HEK293T (cell line): Measurements from ENCODE around the gene ITPKC.

Source experiments
- CTCF ChIA-PET: fragments of 350-600 bp; formaldehyde crosslinking; extraction: SDS; loops from one replicate; lab custom pipeline; 2021; ENCODE audit warnings: antibody characterized with exemption, inconsistent platforms; lab: Yijun Ruan, JAX
- POLR2A ChIA-PET: fragments of 350-600 bp; formaldehyde crosslinking; extraction: SDS; loops from one replicate; lab custom pipeline; 2020; ENCODE audit warnings: antibody characterized with exemption, inconsistent platforms; lab: Yijun Ruan, JAX
- DNase-seq: peaks from one replicate; pipeline ENCODE4 v3.0.0; 2012; ENCODE audit warnings: mixed read lengths; ENCODE audit errors: extremely low spot score
- ARNT ChIP-seq: fragments of 450-650 bp; IDR thresholded peaks from 2 replicates; pipeline ENCODE4 v1.6.1; 2017; ENCODE audit warnings: mild to moderate bottlenecking
- BHLHE40 ChIP-seq: fragments of 450-650 bp; IDR thresholded peaks from 2 replicates; pipeline ENCODE4 v1.6.1; 2016; ENCODE audit warnings: mild to moderate bottlenecking, moderate library complexity, borderline replicate concordance
- CTBP1 ChIP-seq: fragments of 450-650 bp; IDR thresholded peaks from 2 replicates; pipeline ENCODE4 v1.6.1; 2016; ENCODE audit warnings: borderline replicate concordance
- ELF4 ChIP-seq: fragments of 450-650 bp; IDR thresholded peaks from 2 replicates; pipeline ENCODE4 v1.6.1; 2017; ENCODE audit warnings: antibody characterized with exemption
- FOXA1 ChIP-seq: fragments of 450-650 bp; IDR thresholded peaks from 2 replicates; pipeline ENCODE4 v1.6.1; 2016; ENCODE audit warnings: mild to moderate bottlenecking
- FOXK2 ChIP-seq: fragments of 450-650 bp; IDR thresholded peaks from 2 replicates; pipeline ENCODE4 v1.6.1; 2016; ENCODE audit warnings: mild to moderate bottlenecking
- FOXM1 ChIP-seq: fragments of 450-650 bp; IDR thresholded peaks from 2 replicates; pipeline ENCODE4 v1.6.1; 2017; ENCODE audit warnings: mild to moderate bottlenecking, borderline replicate concordance
- HDGF ChIP-seq: fragments of 450-650 bp; IDR thresholded peaks from 2 replicates; pipeline ENCODE4 v1.6.1; 2017; ENCODE audit warnings: antibody characterized with exemption, borderline replicate concordance
- L3MBTL2 ChIP-seq: fragments of 450-650 bp; conservative IDR thresholded peaks from 2 replicates; pipeline ENCODE4 v1.6.1; 2016; ENCODE audit warnings: mild to moderate bottlenecking
- LEF1 ChIP-seq: fragments of 450-650 bp; IDR thresholded peaks from 2 replicates; pipeline ENCODE4 v1.6.1; 2017; ENCODE audit warnings: mild to moderate bottlenecking, borderline replicate concordance
- NFRKB ChIP-seq: fragments of 450-650 bp; IDR thresholded peaks from 2 replicates; pipeline ENCODE4 v1.6.1; 2016; ENCODE audit warnings: mild to moderate bottlenecking, moderate library complexity
- SP1 ChIP-seq: fragments of 450-650 bp; IDR thresholded peaks from 2 replicates; pipeline ENCODE4 v1.6.1; 2017
- SUZ12 ChIP-seq: fragments of 450-650 bp; IDR thresholded peaks from 2 replicates; pipeline ENCODE4 v1.6.1; 2016; ENCODE audit warnings: mild to moderate bottlenecking
- TARDBP ChIP-seq: fragments of 450-650 bp; IDR thresholded peaks from 2 replicates; pipeline ENCODE4 v1.6.1; 2016
- ZNF384 ChIP-seq: fragments of 450-650 bp; IDR thresholded peaks from 2 replicates; pipeline ENCODE4 v1.6.1; 2016
- TF ChIP-seq, protein P1 (sequence below): fragments of 450-650 bp; IDR thresholded peaks from 2 replicates; pipeline ENCODE4 v1.6.1; 2016

ITPKC gene

DNA sequence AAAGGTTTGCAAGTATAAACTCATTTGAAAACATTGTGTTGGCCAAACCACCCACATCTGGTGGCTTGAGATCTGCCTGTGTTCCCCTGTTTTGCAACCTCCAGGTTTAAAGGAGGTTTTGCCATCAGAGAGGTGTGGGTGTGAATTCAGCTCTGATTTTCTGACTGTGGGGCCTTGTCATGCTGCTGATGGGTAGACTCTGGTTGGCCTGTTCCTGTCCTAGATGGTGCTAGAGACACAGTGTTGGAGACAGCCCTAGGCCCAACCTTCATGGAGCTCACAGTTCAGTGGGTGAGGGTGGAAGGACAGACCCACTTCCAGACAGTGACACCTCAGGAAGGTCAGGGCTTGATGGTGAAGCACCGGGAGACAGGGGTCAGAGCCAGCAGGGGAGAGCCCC is 68.6 kb downstream of the ITPKC start:
- CTCF ChIA-PET, result no interaction called here
- POLR2A ChIA-PET, result no interaction called here
- no peak for TF ChIP-seq LEF1
- no peak for TF ChIP-seq HDGF
- no peak for TF ChIP-seq FOXA1
- no peak for TF ChIP-seq ARNT
- no peak for TF ChIP-seq FOXK2
- TF ChIP-seq ELF4, result no peak
- TF ChIP-seq, protein P1, sequence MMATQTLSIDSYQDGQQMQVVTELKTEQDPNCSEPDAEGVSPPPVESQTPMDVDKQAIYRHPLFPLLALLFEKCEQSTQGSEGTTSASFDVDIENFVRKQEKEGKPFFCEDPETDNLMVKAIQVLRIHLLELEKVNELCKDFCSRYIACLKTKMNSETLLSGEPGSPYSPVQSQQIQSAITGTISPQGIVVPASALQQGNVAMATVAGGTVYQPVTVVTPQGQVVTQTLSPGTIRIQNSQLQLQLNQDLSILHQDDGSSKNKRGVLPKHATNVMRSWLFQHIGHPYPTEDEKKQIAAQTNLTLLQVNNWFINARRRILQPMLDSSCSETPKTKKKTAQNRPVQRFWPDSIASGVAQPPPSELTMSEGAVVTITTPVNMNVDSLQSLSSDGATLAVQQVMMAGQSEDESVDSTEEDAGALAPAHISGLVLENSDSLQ, result no peak
- TF ChIP-seq L3MBTL2, result no peak
- TF ChIP-seq ZNF384, result no peak
- TF ChIP-seq FOXM1, result no peak
- TF ChIP-seq SP1, result no peak
- TF ChIP-seq NFRKB, result no peak
- no peak for TF ChIP-seq CTBP1
- TF ChIP-seq BHLHE40, result no peak
- TF ChIP-seq SUZ12, result no peak
- no peak for TF ChIP-seq TARDBP
- DNase-seq, result no peak

GRCh38 chr19:40786060-40787037 is 69.4 kb downstream of the ITPKC start:
- POLR2A ChIA-PET, result interaction anchor here (1.2 kb wide), 1 partner anchor 8 kb away, joined by 5 read pairs; the partner anchor contains the start of gene RAB4B
- CTCF ChIA-PET, result no interaction called here
- no peak for DNase-seq
- TF ChIP-seq FOXA1, result no peak
